Transverse colon (tissue), 4 donors: ENCODE data around the gene CERKL.

Experiments used
- POLR2AphosphoS5 ChIP-seq, 3 donors: sonication (generic); formaldehyde crosslinking; IDR thresholded peaks; one replicate each; pipeline ENCODE4 v1.6.1; 2016; ENCODE audit warnings: antibody characterized with exemption in 3 of 3
- TF ChIP-seq, protein P1 (sequence below), 5 experiments: fragments of 200-600 bp in 3 of 5; fragments of 450-650 bp in 2 of 5; sonication (generic) in 3 of 5; IDR thresholded peaks; 1 replicate in 2 of 5; 2 replicates in 3 of 5; pipeline ENCODE4 v1.5.1; 2016 to 2017; ENCODE audit warnings: antibody characterized with exemption in 5 of 5, inconsistent platforms in 3 of 5, mild to moderate bottlenecking in 2 of 5, moderate library complexity in 1 of 5

DNA sequence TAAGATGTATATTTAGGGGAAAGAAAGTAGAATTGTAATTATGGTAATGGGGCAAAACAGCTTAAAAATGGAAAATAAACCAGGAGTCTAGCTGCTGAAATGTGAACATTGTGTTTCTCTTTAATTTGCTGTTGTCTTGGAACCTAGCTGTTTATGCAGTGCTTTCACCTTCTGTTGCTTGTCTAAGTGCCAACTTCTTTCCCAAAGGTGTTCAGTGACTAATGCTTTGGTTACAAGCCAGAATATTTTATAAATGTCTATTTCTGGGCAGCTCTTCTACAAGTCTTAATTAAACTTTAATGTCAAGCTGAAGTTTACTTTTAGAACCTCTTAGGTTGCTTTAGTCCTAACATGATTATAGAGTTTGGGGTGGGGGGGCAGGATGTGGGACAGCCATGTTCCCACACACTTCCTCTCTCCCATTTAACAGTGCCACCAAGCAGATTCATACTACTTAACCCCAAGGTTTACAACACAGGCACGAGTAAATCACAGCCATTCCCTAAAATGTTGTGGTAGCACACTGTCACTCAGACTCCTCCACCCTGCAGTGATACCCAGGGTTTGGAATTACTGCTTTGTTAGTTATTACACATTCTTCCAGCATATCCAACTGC lies 139.1 kb downstream of the CERKL start:
- no peak for TF ChIP-seq POLR2AphosphoS5 (IDR thresholded peaks at IDR 0.05)
- TF ChIP-seq, protein P1, sequence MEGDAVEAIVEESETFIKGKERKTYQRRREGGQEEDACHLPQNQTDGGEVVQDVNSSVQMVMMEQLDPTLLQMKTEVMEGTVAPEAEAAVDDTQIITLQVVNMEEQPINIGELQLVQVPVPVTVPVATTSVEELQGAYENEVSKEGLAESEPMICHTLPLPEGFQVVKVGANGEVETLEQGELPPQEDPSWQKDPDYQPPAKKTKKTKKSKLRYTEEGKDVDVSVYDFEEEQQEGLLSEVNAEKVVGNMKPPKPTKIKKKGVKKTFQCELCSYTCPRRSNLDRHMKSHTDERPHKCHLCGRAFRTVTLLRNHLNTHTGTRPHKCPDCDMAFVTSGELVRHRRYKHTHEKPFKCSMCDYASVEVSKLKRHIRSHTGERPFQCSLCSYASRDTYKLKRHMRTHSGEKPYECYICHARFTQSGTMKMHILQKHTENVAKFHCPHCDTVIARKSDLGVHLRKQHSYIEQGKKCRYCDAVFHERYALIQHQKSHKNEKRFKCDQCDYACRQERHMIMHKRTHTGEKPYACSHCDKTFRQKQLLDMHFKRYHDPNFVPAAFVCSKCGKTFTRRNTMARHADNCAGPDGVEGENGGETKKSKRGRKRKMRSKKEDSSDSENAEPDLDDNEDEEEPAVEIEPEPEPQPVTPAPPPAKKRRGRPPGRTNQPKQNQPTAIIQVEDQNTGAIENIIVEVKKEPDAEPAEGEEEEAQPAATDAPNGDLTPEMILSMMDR (IDR thresholded peaks at IDR 0.05), result no peak
